Activated CD4-positive, alpha-beta T cell treated with anti-CD3 and anti-CD28 coated beads, Interleukin-2, amount 10 ng/mL, durations not matched to agents 7 days and 5 days (primary cell): ENCODE results near the gene ADK. TPM values are rescaled to one million over a fixed set of nuclear protein-coding genes. Genes with fewer than 3 reads are reported as not detected.
"Not testable (repeated sequence)": the region's sequence is repeated elsewhere in the genome, so short reads cannot be mapped to it uniquely, and the experiment has no call there.

Source experiments
- CTCF ChIA-PET: fragments of 350-600 bp; sonication (Branson Sonifier 250); formaldehyde crosslinking; loops from one replicate; lab custom pipeline; 2021; ENCODE audit warnings: antibody characterized with exemption; lab: Charles Lee
- POLR2A ChIA-PET: fragments of 350-600 bp; sonication (Branson Sonifier 250); formaldehyde crosslinking; loops from one replicate; lab custom pipeline; 2021; ENCODE audit warnings: antibody characterized with exemption; lab: Charles Lee
- DNase-seq: peaks from one replicate; pipeline ENCODE4 v3.0.0-alpha.2; 2020
- H3K27ac Mint-ChIP-seq: one replicate; pipeline ENCODE4 v1.8.0; 2021; ENCODE audit warnings: mild to moderate bottlenecking, moderate library complexity, mixed read lengths
- H3K27me3 Mint-ChIP-seq: one replicate; pipeline ENCODE4 v1.8.0; 2021; ENCODE audit warnings: mixed read lengths
- H3K36me3 Mint-ChIP-seq: one replicate; pipeline ENCODE4 v1.8.0; 2021; ENCODE audit warnings: low read depth, mixed read lengths
- H3K4me1 Mint-ChIP-seq: one replicate; pipeline ENCODE4 v1.8.0; 2021; ENCODE audit warnings: mixed read lengths
- H3K4me3 Mint-ChIP-seq: one replicate; pipeline ENCODE4 v1.8.0; 2021; ENCODE audit warnings: mild to moderate bottlenecking, moderate library complexity, mixed read lengths
- H3K9me3 Mint-ChIP-seq: one replicate; pipeline ENCODE4 v1.8.0; 2021; ENCODE audit warnings: mixed read lengths
- total RNA-seq, 2 experiments: library from RNA; stranded (reverse); gene quantifications; one replicate each; pipeline ENCODE4 v1.2.3, GENCODE V29; 2021

Gene ADK
- total RNA-seq, 2 experiments from 2014 or later = 36.8 to 38.5 TPM

DNA sequence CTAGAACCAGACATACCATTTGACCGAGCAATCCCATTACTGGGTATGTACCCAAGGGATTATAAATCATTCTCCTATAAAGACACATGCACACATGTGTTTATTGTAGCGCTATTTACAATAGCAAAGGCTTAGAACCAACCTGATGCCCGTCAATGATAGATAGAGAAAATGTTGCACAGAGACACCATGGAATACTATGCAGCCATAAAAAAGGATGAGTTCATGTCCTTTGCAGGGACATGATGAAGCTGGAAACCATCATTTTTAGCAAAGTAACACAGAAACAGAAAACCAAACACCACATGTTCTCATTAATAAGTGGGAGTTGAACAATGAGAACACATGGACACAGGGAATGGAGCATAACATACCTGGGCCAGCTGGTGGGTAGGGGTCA, 202.0 kb downstream of the ADK start:
- POLR2A ChIA-PET, DNase-seq, H3K27me3 Mint-ChIP-seq, H3K4me1 Mint-ChIP-seq, H3K36me3 Mint-ChIP-seq, H3K27ac Mint-ChIP-seq, H3K4me3 Mint-ChIP-seq: not testable (repeated sequence)
- H3K9me3 Mint-ChIP-seq = peaks cover 10% of the 10 kb centered on the region
- CTCF ChIA-PET = interaction anchor here (0.7 kb wide), 1 partner anchor 16 kb away, joined by 3 read pairs; no protein-coding TSS in a partner anchor

DNA sequence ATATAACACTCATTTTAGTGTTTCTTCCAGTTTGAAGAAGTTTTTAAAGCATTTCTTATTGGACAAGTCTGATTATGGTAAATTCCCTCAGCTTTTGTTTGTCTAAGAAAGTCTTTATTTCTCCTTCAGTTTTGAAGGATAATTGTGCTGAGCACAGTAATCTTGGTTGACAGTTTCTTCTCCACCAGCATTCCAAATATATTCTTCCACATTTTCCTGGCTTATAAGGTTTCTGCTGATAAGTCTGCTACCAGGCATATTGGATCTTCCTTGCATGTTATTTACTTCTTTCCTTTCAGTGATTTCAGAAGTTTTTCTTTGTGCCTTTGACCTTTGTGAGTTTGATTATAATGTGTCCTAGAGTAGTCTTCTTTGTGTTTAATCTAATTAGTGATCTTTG, 210.7 kb downstream of the ADK start:
- CTCF ChIA-PET = interaction anchor here (0.7 kb wide), 1 partner anchor 152 kb away, joined by 4 read pairs; no protein-coding TSS in a partner anchor
- DNase-seq = no peak
- no peak overlapping the region for H3K27ac Mint-ChIP-seq
- no peak overlapping the region for H3K4me3 Mint-ChIP-seq
- H3K36me3 Mint-ChIP-seq = peaks cover 53% of the 10 kb centered on the region
- H3K27me3 Mint-ChIP-seq = no peaks in the 10 kb centered on the region
- H3K9me3 Mint-ChIP-seq = peaks cover 30% of the 10 kb centered on the region
- POLR2A ChIA-PET = no interaction called here
- no peaks in the 10 kb centered on the region for H3K4me1 Mint-ChIP-seq

DNA sequence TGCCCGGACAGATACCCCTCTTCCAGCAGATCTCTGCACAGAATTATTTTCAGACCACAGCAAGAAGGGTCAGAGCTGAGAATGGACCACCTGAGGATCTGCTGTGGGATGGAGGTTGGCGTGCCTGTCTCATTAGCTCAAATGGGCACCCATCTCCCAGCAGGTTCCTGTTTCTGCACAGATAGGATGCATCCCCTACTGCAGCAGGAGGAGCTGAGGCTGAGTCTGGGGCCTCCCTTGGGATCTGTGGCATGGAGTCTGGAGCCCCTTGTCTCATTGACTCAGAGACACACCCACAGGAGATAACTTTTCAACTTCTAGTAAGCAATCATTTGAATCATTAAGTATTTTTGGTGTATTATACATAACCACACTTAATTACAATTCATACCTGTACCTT, 212.7 kb downstream of the ADK start:
- CTCF ChIA-PET = no interaction called here
- H3K27me3 Mint-ChIP-seq = no peaks in the 10 kb centered on the region
- H3K4me1 Mint-ChIP-seq = no peaks in the 10 kb centered on the region
- DNase-seq = no peak
- peaks cover 46% of the 10 kb centered on the region for H3K36me3 Mint-ChIP-seq
- peaks cover 30% of the 10 kb centered on the region for H3K9me3 Mint-ChIP-seq
- no peak overlapping the region for H3K4me3 Mint-ChIP-seq
- POLR2A ChIA-PET = no interaction called here
- no peak overlapping the region for H3K27ac Mint-ChIP-seq

DNA sequence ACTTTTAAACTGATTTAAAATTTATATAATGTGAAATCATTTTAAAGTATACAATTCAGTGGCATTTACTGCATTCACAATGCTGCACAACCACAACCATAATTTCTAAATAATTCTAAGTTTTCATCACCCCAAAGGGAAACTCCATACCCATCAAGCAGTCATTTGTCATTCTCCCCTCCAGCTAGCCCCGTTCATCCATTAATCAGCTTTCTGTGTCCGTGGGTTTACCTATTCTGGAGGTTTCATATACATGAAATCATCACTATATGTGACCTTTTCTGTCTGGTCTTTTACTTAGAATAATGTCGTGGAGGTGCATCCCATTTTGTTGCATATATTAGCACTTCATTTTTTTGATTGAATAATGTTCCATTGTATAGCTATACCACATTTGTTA, 214.1 kb downstream of the ADK start:
- ChIA-PET POLR2A (no interaction called here), CTCF (interaction anchor here (0.9 to 1.0 kb wide), 2 partner anchors 15 to 326 kb away, joined by 4 read pairs; no protein-coding TSS in a partner anchor)
- no peaks in the 10 kb centered on the region for H3K4me1 Mint-ChIP-seq
- no peak overlapping the region for H3K4me3 Mint-ChIP-seq
- no peak overlapping the region for H3K27ac Mint-ChIP-seq
- H3K36me3 Mint-ChIP-seq = peaks cover 38% of the 10 kb centered on the region
- H3K27me3 Mint-ChIP-seq = no peaks in the 10 kb centered on the region
- DNase-seq = no peak
- peaks cover 22% of the 10 kb centered on the region for H3K9me3 Mint-ChIP-seq

DNA sequence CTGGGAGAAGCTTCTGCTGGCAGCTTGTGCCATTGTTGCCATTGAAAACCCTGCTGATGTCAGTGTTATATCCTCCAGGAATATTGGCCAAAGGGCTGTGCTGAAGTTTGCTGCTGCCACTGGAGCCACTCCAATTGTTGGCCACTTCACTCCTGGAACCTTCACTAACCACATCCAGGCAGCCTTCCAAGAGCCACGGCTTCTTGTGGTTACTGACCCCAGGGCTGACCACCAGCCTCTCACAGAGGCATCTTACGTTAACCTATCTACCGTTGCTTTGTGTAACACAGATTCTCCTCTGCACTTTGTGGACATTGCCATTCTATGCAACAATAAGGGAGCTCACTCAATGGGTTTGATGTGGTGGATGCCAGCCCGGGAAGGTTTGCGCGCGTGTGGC, 220.7 kb downstream of the ADK start:
- POLR2A ChIA-PET = no interaction called here
- no peaks in the 10 kb centered on the region for H3K9me3 Mint-ChIP-seq

DNA sequence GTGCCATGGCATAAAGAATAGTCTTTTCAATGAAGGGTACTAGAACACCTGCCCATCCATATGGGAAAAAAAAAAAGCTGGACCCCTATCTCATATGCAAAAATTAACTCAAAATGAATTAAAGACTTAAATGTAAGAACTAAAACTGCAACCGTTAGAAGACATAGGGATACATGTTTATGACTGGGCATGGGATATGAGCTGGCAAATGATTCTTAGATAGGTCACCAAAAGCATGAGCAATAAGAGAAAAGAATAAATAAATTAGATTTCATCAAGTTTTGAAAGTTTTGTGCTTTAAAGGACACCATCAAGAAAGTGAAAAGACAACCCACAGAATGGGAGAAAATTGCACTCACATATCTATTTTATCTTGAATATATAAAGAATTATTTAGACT, 222.0 kb downstream of the ADK start:
- Mint-ChIP-seq H3K4me1 (no peaks in the 10 kb centered on the region), H3K36me3 (peaks cover 2% of the 10 kb centered on the region), H3K9me3 (no peaks in the 10 kb centered on the region), H3K4me3 (no peak overlapping the region), H3K27me3 (no peaks in the 10 kb centered on the region), H3K27ac (no peak overlapping the region)
- CTCF ChIA-PET = no interaction called here
- POLR2A ChIA-PET = no interaction called here
- DNase-seq = no peak

More for the DNA sequence above, 220.7 kb downstream of the ADK start:
- DNase-seq = no peak
- no peaks in the 10 kb centered on the region for H3K4me1 Mint-ChIP-seq
- H3K4me3 Mint-ChIP-seq = no peak overlapping the region
- H3K27ac Mint-ChIP-seq = no peak overlapping the region
- peaks cover 2% of the 10 kb centered on the region for H3K36me3 Mint-ChIP-seq
- no peaks in the 10 kb centered on the region for H3K27me3 Mint-ChIP-seq
- CTCF ChIA-PET = no interaction called here

DNA sequence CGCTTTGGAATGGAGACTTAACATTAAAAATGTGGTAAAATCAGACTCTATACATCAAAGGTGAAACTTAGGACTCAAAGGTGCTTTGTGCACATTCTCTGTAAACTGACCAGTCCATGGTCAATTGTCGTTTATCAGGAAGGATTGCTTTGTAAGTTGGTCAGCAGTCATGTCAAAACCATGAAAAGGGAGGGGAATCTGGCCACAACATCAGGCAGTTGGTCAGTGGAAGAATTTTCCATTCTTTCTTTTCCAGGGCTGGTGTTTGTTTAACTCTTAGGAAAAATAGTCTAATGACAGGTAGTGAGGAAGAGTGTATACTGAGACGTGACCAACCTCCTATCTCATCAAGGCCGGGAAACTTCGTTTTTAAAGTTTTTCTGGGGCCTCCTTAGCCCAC, 226.5 kb downstream of the ADK start:
- H3K27ac Mint-ChIP-seq = no peak overlapping the region
- no peak for DNase-seq
- H3K36me3 Mint-ChIP-seq = peaks cover 5% of the 10 kb centered on the region
- H3K27me3 Mint-ChIP-seq = no peaks in the 10 kb centered on the region
- H3K4me1 Mint-ChIP-seq = peaks cover 2% of the 10 kb centered on the region
- CTCF ChIA-PET = no interaction called here
- H3K4me3 Mint-ChIP-seq = no peak overlapping the region
- POLR2A ChIA-PET = no interaction called here
- no peaks in the 10 kb centered on the region for H3K9me3 Mint-ChIP-seq

DNA sequence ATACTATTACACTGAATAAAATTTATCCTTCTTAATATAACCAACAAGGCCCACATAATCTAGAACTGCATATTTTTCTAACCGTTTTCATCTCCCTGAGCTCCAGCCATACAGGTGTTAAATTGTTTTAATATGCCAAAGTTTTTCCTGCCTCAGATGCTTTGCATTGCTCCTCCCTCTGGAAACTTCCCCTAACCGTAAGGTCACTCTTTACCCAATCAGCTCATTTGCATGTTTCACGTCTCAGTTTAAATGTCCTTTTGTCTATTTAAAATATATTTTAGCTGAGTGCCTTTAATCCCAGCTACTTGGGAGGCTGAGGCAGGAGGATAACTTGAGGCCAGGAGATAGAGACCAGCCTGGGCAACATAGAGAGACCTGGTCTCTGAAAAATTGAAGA, 228.5 kb downstream of the ADK start:
- ChIA-PET CTCF (no interaction called here), POLR2A (no interaction called here)
- H3K4me3 Mint-ChIP-seq = no peak overlapping the region
- H3K4me1 Mint-ChIP-seq = peaks cover 11% of the 10 kb centered on the region
- H3K36me3 Mint-ChIP-seq = peaks cover 5% of the 10 kb centered on the region
- no peak overlapping the region for H3K27ac Mint-ChIP-seq
- no peaks in the 10 kb centered on the region for H3K9me3 Mint-ChIP-seq
- no peaks in the 10 kb centered on the region for H3K27me3 Mint-ChIP-seq
- no peak for DNase-seq

DNA sequence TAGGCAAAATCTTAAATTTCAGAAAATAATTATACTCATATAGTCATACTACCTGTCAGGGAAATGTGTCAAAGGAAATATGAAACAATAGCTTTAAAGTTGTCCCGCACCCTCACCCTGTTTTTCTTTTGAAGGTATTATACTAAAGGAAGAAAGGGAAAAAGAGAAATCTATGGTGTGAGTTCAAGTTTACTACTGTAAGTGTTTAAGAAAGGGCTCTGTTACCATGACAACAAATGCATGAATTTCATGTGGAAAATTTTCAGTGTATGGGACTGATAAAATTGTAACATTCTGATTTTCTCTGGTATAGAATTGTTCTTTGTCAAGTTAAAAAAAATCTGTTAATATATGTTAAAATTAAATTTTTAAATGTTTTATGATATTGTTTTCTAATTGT, 229.8 kb downstream of the ADK start:
- no peak overlapping the region for H3K4me3 Mint-ChIP-seq
- peaks cover 14% of the 10 kb centered on the region for H3K4me1 Mint-ChIP-seq
- H3K27ac Mint-ChIP-seq = no peak overlapping the region
- H3K27me3 Mint-ChIP-seq = no peaks in the 10 kb centered on the region
- H3K9me3 Mint-ChIP-seq = no peaks in the 10 kb centered on the region
- no peak for DNase-seq
- peaks cover 5% of the 10 kb centered on the region for H3K36me3 Mint-ChIP-seq
- ChIA-PET POLR2A (no interaction called here), CTCF (interaction anchor here (0.8 kb wide), 1 partner anchor 16 kb away, joined by 4 read pairs; no protein-coding TSS in a partner anchor)

DNA sequence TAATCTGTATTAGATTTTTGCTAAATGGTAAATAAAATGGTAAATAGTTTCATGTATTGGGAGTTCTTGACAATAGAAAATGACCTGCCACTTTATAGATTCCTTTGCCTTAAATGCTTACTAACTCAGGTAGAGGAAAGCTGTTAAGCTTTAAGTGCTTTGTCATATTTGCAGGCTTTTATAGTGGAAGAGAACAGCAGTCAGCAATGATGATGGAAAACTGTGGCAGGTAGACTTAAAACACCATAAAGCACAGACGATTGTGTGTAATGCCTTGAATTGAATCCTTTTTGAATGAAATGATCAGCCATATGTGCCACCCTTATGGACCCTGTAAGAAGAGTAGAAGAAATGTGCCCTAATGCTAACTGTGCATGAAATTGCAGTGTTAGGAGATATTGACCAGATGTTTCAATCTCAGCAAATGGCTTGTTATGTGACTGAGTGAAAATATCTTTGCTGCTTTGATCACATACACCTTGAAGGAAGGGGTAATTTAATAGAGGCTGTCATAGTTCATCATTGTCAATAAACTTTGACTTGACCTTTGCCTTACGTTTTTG, 230.4 kb downstream of the ADK start:
- Mint-ChIP-seq H3K27me3 (no peaks in the 10 kb centered on the region), H3K4me3 (no peak overlapping the region), H3K4me1 (peaks cover 14% of the 10 kb centered on the region), H3K9me3 (no peaks in the 10 kb centered on the region), H3K36me3 (peaks cover 5% of the 10 kb centered on the region), H3K27ac (no peak overlapping the region)
- no peak for DNase-seq
- CTCF ChIA-PET = no interaction called here
- POLR2A ChIA-PET = no interaction called here

DNA sequence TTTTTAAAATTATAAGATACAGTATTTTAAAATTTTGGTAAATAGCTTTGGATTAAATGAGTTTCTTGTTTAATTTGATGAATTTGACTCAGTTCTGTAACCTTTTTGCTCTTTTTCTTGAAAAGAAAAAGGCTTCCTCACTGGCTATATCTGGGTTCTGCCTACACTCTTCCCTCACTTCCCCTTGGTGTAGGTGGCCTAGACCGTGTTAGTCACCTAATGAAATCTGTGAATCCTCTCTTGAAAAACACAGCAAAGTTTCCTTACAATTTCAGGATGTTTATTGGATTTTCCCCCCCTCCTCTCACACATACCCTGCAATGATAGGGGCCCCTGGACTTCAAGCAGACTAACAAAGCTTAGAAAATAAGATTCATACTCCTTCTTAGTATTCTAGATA, 231.6 kb downstream of the ADK start:
- Mint-ChIP-seq H3K27me3 (no peaks in the 10 kb centered on the region), H3K9me3 (no peaks in the 10 kb centered on the region), H3K36me3 (peaks cover 5% of the 10 kb centered on the region), H3K4me3 (no peak overlapping the region), H3K27ac (no peak overlapping the region), H3K4me1 (peaks cover 14% of the 10 kb centered on the region)
- ChIA-PET POLR2A (no interaction called here), CTCF (no interaction called here)
- DNase-seq = no peak

DNA sequence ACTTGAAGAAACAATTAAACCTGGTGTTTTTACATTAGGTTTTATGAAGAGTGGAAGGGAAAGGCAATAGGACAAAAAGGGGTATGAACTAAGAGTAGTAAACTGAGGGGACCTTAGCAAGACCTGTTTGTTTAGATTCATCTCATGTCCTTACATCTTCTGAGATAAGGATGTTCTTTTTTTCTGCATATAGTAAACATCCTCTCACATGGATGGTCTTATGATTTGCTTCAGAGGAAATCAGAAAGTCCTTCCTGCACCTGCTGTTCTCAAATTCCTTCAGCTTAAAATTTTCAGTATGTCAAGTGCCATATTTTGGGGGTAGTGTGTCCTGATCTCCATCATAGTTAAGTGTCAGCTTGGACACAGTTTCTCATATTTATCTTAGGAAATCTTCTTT, 232.6 kb downstream of the ADK start:
- Mint-ChIP-seq H3K27ac (peak overlapping the region; percentile 1), H3K4me1 (peaks cover 14% of the 10 kb centered on the region)
- no peak for DNase-seq

DNA sequence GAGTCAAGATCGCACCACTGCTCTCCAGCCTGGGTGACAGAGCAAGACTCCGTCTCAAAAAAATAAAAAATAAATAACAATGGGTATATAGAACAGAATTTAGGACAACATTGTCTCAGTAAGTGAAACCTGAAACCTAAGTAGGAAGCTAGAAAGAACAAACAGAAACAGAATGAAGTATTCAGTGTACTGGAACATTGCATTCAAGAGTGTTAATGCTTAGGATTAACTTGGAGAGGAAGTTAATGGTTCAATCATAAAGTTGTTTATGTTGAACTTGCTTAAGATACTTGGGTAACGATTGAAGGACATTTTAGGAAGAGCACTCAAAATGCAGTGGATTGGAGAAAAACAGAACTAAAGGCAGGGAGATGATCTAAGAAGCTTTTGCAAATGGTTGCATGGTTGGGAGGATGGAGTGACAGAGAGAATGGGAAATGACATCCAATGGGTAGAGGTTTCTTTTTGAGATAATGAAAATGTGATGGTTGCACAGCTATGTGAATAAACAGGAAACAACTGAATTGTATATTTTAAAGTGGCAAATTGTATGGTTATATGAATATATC, 233.7 kb downstream of the ADK start:
- H3K4me3 Mint-ChIP-seq = no peak overlapping the region
- H3K9me3 Mint-ChIP-seq = no peaks in the 10 kb centered on the region
- no peaks in the 10 kb centered on the region for H3K27me3 Mint-ChIP-seq
- peaks cover 14% of the 10 kb centered on the region for H3K4me1 Mint-ChIP-seq
- CTCF ChIA-PET = interaction anchor here (0.6 kb wide), 1 partner anchor 165 kb away, joined by 6 read pairs; no protein-coding TSS in a partner anchor
- DNase-seq = no peak
- H3K36me3 Mint-ChIP-seq = no peaks in the 10 kb centered on the region
- no peak overlapping the region for H3K27ac Mint-ChIP-seq
- POLR2A ChIA-PET = no interaction called here

More for the DNA sequence above, 232.6 kb downstream of the ADK start:
- H3K4me3 Mint-ChIP-seq = no peak overlapping the region
- ChIA-PET POLR2A (no interaction called here), CTCF (no interaction called here)
- H3K36me3 Mint-ChIP-seq = peaks cover 5% of the 10 kb centered on the region
- no peaks in the 10 kb centered on the region for H3K9me3 Mint-ChIP-seq
- no peaks in the 10 kb centered on the region for H3K27me3 Mint-ChIP-seq
